ENCODE data around the gene RHBDL1. TPM values are rescaled to one million over a fixed set of nuclear protein-coding genes. Genes with fewer than 3 reads are reported as not detected.

RHBDL1 gene
- total RNA-seq, 3 donors from 2014 or later (not counting 1 experiment from before 2014, with no cell fraction given), result 2.9 to 4.2 (median 4.2) TPM

DNA sequence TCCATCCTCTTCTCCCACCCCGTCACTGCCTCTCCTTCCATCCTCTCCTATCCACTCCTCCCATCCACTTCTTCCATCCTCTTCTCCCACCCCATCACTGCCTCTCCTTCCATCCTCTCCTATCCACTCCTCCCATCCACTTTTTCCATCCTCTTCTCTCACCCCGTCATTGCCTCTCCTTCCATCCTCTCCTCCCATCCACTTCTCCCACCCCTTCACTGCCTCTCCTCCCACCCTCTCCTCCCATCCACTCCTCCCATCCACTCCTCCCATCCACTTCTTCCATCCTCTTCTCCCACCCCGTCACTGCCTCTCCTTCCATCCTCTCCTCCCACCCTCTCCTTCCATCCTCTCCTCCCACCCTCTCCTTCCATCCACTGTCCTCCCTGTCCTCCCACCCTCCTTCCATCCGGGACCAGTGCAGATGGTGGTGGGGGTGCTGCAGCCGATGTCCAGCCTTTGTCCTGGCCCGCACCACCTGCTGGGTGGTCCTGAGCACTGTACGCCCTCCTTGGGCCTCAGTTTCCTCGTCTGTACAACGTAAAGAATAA is 43.6 kb upstream of the RHBDL1 start:
- peaks cover 5% of the 10 kb centered on the region for H3K36me3 ChIP-seq (ENCODE audit: control insufficient read depth, insufficient read depth, low read length)
- TF ChIP-seq, protein P1, sequence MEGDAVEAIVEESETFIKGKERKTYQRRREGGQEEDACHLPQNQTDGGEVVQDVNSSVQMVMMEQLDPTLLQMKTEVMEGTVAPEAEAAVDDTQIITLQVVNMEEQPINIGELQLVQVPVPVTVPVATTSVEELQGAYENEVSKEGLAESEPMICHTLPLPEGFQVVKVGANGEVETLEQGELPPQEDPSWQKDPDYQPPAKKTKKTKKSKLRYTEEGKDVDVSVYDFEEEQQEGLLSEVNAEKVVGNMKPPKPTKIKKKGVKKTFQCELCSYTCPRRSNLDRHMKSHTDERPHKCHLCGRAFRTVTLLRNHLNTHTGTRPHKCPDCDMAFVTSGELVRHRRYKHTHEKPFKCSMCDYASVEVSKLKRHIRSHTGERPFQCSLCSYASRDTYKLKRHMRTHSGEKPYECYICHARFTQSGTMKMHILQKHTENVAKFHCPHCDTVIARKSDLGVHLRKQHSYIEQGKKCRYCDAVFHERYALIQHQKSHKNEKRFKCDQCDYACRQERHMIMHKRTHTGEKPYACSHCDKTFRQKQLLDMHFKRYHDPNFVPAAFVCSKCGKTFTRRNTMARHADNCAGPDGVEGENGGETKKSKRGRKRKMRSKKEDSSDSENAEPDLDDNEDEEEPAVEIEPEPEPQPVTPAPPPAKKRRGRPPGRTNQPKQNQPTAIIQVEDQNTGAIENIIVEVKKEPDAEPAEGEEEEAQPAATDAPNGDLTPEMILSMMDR (IDR thresholded peaks at IDR 0.05), result no peak
- ATAC-seq (no peak), DNase-seq (no peak)
- WGBS (ENCODE audit: insufficient coverage), result 80% methylated on average over 8 of the region's 9 CpGs
- H3K4me1 ChIP-seq (ENCODE audit: control insufficient read depth, insufficient read depth, low read length), result peaks cover 13% of the 10 kb centered on the region
- H3K9me3 ChIP-seq (ENCODE audit: control insufficient read depth, insufficient read depth, low read length), result no peaks in the 10 kb centered on the region
- H3K4me3 ChIP-seq (ENCODE audit: low read length), result no peak overlapping the region
- H3K27ac ChIP-seq (ENCODE audit: low read length), result no peak overlapping the region
- Mint-ChIP-seq H3K4me1 (peaks cover 7 to 12% of the 10 kb centered on the region in 2 donors), H3K4me3 (peak overlapping the region; percentile 52), H3K27me3 (ENCODE audit: low read depth in 2 of 2) (peaks cover 0 to 3% of the 10 kb centered on the region in 2 donors), H3K9me3 (no peaks in the 10 kb centered on the region), H3K36me3 (no peaks in the 10 kb centered on the region), H3K27ac (no peak overlapping the region)
- intact Hi-C loops (cut with micrococcal nuclease), result no loop called here
- H3K27me3 ChIP-seq (ENCODE audit: control insufficient read depth, insufficient read depth, low read length), result no peaks in the 10 kb centered on the region

- TF ChIP-seq, protein P1 (IDR thresholded peaks at IDR 0.05), result no peak
- ATAC-seq, result no peak
- H3K27ac Mint-ChIP-seq, result no peak overlapping the region
- H3K4me3 Mint-ChIP-seq, result no peak overlapping the region
- DNase-seq, result no peak
- intact Hi-C loops (cut with micrococcal nuclease), result no loop called here
- Histone ChIP-seq H3K27ac (ENCODE audit: low read length) (no peak overlapping the region), H3K27me3 (ENCODE audit: control insufficient read depth, insufficient read depth, low read length) (no peaks in the 10 kb centered on the region), H3K36me3 (ENCODE audit: control insufficient read depth, insufficient read depth, low read length) (peaks cover 5% of the 10 kb centered on the region), H3K4me1 (ENCODE audit: control insufficient read depth, insufficient read depth, low read length) (peaks cover 19% of the 10 kb centered on the region), H3K4me3 (ENCODE audit: low read length) (no peak overlapping the region), H3K9me3 (ENCODE audit: control insufficient read depth, insufficient read depth, low read length) (no peaks in the 10 kb centered on the region)
- H3K4me1 Mint-ChIP-seq, result peaks cover 7 to 12% of the 10 kb centered on the region in 2 donors
- peaks cover 0 to 3% of the 10 kb centered on the region in 2 donors for H3K27me3 Mint-ChIP-seq (ENCODE audit: low read depth in 2 of 2)
- 96% methylated on average over 67 of the region's 67 CpGs for WGBS (ENCODE audit: insufficient coverage)
- H3K36me3 Mint-ChIP-seq, result no peaks in the 10 kb centered on the region
- H3K9me3 Mint-ChIP-seq, result no peaks in the 10 kb centered on the region
Measured at GRCh38 chr16:632486-633335, 42.8 kb upstream of the RHBDL1 start.

- Histone ChIP-seq H3K36me3 (ENCODE audit: control insufficient read depth, insufficient read depth, low read length) (peaks cover 4% of the 10 kb centered on the region), H3K4me3 (ENCODE audit: low read length) (no peak overlapping the region), H3K27me3 (ENCODE audit: control insufficient read depth, insufficient read depth, low read length) (no peaks in the 10 kb centered on the region), H3K9me3 (ENCODE audit: control insufficient read depth, insufficient read depth, low read length) (no peaks in the 10 kb centered on the region), H3K27ac (ENCODE audit: low read length) (no peak overlapping the region), H3K4me1 (ENCODE audit: control insufficient read depth, insufficient read depth, low read length) (peaks cover 25% of the 10 kb centered on the region)
- DNase-seq, result no peak
- peak overlapping the region; percentile 17 for H3K4me3 Mint-ChIP-seq
- H3K9me3 Mint-ChIP-seq, result no peaks in the 10 kb centered on the region
- 97% methylated on average over 74 of the region's 74 CpGs for WGBS (ENCODE audit: insufficient coverage)
- peaks cover 0 to 3% of the 10 kb centered on the region in 2 donors for H3K27me3 Mint-ChIP-seq (ENCODE audit: low read depth in 2 of 2)
- TF ChIP-seq, protein P1 (IDR thresholded peaks at IDR 0.05), result no peak
- intact Hi-C loops (cut with micrococcal nuclease), result no loop called here
- no peak overlapping the region for H3K27ac Mint-ChIP-seq
- H3K4me1 Mint-ChIP-seq, result peaks cover 7 to 12% of the 10 kb centered on the region in 2 donors
- no peak for ATAC-seq
- H3K36me3 Mint-ChIP-seq, result no peaks in the 10 kb centered on the region
Measured at GRCh38 chr16:633336-634050, 42.0 kb upstream of the RHBDL1 start.

All from natural killer cell (primary cell).